Activated CD8-positive, alpha-beta memory T cell treated with anti-CD3 and anti-CD28 coated beads for 1 hour (primary cell): ENCODE measurements around the gene OR51V1.

Experiments used
- DNase-seq, 2 donors: peaks; one replicate each; pipeline ENCODE4 v3.0.0-alpha.2; 2020; ENCODE audit warnings: low read depth in 1 of 2; ENCODE audit errors: extremely low read depth in 1 of 2

OR51V1 gene

DNA sequence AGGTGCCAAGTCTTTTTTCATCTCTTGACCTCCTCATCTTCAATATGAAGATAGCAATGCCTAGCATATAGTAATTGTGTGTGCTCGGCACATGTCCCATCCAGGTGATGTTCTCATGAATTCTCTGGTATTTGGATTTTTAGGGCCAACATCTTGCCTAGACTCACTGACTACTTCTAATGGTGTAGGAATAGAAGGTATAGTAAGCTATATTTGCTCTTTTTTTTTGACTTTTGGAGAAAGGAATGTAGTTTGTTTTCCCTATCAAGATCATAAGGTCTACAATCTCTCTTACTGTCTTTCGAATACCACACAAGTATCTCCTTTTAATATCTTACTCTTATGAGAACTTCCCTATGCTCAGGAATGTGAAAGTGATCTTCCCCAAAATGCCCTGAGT lies 30.6 kb upstream of the OR51V1 start:
- DNase-seq: no peak

DNA sequence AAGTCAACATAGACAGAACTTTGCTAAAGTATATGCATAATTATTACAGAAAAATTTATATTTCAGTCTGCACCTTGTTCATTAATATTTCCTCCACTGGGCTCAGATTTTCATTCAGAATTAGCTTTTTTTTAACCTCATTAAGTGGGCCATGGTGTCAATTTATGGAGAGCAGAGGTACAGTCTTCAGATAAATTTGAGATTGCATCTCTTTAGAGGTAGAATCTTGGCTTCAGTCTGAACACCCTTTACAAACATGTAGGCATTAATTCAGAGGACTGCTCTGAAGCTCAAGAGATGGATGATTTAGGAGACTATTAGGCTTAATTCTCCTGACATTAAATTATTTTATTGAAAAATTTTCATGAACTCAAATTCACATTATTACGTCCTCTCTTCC lies 29.8 kb upstream of the OR51V1 start:
- DNase-seq: no peak

DNA sequence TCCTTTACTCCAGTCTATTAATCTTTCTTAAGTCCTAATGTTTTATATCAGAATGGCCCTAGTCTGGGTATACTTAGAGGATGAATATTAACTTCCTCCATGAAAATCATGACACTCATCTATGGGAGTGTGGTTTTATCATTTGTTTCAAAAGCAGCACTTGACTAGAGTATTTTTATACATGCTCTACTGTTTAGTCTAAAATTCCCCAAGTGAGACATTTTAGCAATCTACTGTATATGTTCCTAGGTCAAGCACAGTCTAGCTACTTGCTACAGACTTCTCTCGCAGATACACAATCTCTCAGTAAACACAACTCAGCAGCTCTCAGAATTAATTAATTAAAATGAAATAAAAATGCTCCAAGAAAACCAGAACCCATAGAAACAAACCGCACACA lies 29.3 kb upstream of the OR51V1 start:
- DNase-seq: no peak

DNA sequence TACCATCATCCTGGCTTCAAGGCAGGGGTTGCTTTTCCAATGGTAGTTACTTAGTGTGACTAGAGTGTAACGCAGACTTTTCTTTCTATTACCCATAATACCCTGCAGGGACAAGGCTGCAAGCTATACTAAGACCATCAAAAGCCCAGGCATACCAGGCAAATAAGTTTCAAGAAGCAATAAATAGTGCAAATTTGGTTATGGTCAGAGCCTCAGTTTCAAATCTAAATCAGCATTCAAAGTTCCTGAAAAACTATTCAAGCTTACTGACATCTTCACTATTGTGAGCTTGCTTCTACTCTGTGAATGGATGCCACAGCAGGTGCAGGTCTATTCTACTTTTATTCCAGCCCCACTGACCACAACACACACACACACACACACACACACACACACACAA lies 28.9 kb upstream of the OR51V1 start:
- no peak for DNase-seq

DNA sequence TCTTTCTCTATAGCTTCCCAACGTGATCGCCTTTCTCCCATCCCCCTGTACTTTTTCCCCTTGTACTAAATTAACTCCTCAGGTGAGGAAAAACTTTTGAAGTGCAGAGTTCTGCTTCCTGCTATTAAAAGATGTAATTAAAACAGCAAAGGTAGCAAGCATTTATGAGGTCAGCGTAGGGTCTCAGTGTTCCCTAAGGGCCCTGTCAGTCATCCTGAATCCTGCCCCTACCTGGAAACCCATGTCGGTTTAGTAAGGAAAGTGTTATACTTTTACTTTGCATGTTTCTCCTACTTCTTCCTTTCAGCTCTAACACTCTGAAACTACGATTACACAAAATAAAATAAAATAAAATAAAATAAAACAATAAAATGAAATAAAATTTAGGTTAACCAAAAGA lies 27.6 kb upstream of the OR51V1 start:
- no peak for DNase-seq

DNA sequence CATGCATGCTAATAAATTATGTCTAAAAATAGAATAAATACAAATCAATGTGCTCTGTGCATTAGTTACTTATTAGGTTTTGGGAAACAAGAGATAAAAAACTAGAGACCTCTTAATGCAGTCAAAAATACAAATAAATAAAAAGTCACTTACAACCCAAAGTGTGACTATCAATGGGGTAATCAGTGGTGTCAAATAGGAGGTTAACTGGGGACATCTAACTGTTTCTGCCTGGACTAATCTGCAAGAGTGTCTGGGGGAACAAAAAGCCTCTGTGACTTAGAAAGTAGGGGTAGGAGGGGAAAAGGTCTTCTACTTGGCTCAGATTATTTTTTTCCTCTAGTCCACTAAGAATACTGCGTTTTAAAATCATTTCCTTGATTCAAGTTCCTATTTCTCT lies 27.2 kb upstream of the OR51V1 start:
- DNase-seq: no peak

DNA sequence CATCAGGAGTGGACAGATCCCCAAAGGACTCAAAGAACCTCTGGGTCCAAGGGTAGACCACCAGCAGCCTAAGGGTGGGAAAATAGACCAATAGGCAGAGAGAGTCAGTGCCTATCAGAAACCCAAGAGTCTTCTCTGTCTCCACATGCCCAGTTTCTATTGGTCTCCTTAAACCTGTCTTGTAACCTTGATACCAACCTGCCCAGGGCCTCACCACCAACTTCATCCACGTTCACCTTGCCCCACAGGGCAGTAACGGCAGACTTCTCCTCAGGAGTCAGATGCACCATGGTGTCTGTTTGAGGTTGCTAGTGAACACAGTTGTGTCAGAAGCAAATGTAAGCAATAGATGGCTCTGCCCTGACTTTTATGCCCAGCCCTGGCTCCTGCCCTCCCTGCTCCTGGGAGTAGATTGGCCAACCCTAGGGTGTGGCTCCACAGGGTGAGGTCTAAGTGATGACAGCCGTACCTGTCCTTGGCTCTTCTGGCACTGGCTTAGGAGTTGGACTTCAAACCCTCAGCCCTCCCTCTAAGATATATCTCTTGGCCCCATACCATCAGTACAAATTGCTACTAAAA lies 26.3 kb upstream of the OR51V1 start, which contains the start of gene HBB:
HBB (minus strand) TSS at position 340 of the 579 bp plus-strand sequence; CDS start at position 290, 50 bp downstream.
- DNase-seq: no peak

DNA sequence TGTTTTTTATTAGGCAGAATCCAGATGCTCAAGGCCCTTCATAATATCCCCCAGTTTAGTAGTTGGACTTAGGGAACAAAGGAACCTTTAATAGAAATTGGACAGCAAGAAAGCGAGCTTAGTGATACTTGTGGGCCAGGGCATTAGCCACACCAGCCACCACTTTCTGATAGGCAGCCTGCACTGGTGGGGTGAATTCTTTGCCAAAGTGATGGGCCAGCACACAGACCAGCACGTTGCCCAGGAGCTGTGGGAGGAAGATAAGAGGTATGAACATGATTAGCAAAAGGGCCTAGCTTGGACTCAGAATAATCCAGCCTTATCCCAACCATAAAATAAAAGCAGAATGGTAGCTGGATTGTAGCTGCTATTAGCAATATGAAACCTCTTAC lies 25.0 kb upstream of the OR51V1 start:
- no peak for DNase-seq

DNA sequence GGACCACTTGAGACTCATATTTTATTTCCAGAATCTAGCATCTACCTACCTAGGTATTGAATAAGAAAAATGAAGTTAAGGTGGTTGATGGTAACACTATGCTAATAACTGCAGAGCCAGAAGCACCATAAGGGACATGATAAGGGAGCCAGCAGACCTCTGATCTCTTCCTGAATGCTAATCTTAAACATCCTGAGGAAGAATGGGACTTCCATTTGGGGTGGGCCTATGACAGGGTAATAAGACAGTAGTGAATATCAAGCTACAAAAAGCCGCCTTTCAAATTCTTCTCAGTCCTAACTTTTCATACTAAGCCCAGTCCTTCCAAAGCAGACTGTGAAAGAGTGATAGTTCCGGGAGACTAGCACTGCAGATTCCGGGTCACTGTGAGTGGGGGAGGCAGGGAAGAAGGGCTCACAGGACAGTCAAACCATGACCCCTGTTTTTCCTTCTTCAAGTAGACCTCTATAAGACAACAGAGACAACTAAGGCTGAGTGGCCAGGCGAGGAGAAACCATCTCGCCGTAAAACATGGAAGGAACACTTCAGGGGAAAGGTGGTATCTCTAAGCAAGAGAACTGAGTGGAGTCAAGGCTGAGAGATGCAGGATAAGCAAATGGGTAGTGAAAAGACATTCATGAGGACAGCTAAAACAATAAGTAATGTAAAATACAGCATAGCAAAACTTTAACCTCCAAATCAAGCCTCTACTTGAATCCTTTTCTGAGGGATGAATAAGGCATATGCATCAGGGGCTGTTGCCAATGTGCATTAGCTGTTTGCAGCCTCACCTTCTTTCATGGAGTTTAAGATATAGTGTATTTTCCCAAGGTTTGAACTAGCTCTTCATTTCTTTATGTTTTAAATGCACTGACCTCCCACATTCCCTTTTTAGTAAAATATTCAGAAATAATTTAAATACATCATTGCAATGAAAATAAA lies 24.3 kb upstream of the OR51V1 start:
- no peak for DNase-seq

DNA sequence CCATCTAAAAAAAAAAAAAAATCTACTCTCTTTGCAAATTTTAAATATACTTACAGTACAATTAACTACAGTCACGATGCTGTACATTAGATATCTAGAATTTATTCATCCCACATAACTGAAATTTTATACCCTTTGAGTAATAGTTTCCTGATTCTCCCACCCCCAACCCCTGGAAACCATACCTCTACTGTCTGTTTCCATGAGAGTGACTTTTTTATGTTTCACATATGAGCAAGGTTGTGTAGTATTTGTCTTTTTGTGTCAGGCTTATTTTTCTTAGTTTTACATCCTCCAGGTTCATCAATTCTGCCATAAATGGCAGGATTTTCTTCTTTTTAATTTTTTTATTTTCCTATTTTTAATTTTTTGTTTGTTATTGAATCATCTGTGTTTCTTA lies 23.2 kb upstream of the OR51V1 start:
- DNase-seq: no peak

DNA sequence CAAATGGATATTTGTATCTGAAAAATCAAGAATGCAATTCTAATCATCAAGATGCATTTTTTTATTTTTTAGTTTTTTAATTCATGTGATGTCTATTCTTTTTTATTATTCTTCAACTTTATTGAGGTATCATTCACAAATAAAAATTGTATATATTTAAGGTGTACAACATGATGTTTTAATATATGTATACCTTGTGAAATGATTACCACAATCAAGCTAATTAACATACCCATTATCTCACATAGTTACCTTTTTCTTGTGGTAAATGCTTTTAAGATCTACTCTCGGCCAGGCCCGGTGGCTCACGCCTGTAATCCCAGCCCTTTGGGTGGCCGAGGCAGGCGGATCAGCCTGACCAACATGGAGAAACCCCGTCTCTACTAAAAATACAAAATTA lies 22.7 kb upstream of the OR51V1 start:
- no peak for DNase-seq

DNA sequence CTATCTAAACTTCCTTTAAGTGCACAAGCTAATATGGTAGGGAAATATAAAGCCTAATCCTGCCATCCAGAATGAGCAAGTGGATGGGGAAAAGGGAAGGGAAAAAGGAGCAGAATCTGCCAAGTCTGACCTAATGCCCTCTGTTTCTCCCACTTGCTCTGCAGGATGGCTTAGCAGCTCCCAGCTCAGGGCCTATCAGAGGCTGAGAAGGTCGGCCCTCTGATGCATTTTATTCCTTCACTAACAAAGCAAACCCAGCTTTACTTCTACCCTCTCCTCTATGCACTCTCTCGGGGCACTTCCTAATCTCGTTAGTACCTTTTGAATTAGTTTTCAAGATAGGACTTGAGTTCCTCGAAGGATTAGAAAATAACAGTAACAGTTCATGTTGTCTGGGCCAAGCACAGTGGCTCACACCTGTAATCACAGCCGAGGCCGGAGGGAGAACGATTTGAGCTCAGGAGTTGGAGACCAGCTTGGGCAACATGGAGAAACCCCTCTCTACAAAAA lies 9.9 kb upstream of the OR51V1 start:
- DNase-seq: no peak

DNA sequence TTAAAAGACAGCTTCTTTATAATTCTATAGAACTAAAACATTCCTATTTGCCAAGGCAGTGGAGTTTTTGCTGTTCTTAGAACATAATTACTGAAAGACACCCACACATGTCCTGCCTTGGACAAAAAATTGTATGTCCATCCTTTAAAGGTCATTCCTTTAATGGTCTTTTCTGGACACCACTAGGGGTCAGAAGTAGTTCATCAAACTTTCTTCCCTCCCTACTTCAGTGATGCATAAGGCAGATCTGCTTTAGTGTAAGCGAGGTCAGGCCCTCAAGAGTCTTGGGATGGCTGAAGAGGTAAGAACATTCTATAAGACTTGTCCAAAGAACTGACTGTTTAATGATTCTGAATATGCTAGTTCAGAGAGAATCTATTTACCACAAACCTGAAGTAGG lies 4.3 kb upstream of the OR51V1 start:
- DNase-seq: no peak

DNA sequence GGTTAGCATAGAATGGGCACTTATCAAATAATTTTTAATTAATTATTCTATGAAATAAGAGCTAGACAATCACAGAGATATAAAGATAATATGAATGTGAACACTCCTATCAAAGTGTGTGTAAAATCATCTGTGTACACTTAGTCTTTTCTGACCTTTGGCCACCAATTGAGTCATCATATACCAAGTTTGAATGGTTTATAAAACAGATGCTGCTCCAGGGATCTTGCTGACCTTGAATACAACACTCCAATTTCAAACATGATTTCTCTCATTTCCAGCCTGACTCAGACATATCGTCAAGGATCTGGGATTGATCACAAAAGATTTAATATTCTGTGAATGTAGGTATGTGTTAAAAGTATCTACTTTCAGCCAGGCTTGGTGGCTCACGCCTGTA lies 2.9 kb upstream of the OR51V1 start:
- DNase-seq: no peak

DNA sequence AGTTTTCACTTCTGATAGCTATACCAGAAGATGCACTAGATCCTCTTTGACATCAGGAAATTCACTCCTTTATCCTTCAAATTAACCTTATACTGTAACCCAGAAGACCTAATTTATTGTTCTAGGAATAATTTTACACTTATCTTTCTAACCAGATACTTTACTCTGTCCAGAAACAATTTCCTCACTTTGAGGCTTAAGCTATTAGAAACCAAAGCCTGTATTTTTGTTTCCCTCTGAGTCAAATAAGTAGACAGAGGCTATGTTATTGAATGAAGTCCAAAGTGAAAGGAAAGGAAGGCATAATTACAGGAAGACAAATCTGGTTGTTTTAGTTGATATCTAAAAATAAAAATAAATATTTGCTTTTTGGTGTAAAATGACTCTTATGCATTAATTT lies 2.2 kb downstream of the OR51V1 start:
- DNase-seq: no peak

DNA sequence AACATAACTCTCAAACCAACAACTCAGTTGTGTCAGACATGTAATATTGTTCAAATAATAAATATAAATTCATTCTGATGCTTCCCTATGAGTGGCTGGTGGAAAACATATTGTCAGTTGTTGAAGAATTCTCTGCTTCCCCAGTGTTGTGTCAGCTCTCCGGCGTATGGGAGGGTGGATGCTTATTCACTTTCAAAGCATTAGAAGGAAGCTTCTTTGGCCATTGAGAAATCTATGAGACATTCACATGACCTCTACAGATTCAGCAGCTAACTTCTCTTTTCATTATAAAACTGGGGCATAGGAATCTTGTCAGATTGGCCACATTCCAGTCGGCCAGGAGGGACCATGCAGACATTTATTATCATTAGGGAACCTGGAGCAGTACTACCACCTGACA lies 2.9 kb downstream of the OR51V1 start:
- DNase-seq: no peak

DNA sequence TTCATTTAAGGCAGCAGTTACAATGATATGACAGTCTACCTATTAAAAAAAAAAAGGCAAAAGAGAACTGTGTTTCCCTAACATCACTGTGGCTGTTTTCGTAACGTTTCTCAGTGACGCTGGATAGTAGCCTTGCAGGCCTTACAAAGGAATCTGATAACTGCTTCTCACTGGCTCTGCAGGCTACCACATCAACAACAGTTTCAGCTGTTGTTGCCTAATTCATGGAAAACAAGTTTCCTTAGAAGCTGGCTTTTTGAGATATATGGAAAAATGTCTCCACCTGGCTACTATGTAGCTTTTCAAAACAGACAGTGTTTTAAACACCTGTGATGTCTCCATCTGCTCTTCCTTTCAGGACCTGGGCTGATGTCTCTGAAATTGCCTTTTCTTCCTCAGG lies 3.8 kb downstream of the OR51V1 start:
- DNase-seq: no peak

DNA sequence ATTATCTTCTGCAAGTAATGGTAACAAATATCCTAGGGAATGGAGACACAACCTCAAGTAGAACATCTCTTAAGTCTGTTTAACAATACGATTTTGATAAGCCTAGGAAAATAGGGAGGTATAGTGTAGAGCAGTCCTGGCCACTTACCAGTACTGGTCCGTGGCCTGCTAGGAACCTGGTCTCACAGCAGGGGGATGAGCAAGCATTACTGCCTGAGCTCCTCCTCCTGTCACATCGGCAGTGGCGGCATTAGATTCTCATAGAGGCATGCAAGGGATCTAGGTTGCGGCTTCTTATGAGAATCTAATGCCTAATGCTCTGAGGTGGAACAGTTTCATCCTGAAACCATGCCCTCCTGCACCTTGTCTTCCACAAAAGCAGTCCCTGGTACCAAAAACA lies 4.4 kb downstream of the OR51V1 start:
- DNase-seq: no peak

DNA sequence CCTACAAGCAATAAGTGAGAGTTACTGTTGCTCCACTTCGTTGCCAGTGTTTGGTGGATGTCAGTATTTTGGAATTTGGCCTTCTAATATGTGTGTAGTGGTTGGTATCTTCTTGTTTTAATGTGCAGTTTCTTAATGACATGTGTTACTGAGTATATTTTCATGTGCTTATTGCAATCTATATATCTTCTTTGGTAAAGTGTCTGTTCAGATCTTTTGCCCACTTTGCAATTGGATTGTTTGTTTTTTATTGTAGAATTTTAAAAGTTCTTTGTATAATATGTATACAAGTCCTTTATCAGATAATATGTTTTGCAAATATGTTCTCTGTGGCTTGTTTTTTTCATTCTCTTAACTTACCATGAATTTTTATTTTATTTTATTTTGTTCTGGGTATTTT lies 7.7 kb downstream of the OR51V1 start:
- DNase-seq: no peak

DNA sequence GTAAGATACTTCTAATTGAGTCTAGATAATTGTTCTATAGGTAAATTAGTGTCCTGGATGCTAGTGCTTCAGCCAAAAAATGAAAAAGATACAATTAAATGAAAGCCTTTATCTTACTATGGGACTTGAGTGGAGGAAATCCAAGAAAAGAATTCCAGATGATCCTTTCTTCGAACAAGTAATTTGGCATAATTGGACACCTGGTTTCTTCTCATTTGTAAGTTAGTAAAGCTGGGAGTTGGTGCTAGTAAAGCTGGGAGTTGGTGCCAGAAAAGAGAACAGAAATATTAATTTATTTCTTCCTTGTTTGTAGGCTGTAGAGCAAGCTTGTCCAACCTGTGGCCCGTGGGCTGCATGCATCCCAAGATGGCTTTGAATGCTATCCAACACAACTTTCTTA lies 12.3 kb downstream of the OR51V1 start:
- no peak for DNase-seq

DNA sequence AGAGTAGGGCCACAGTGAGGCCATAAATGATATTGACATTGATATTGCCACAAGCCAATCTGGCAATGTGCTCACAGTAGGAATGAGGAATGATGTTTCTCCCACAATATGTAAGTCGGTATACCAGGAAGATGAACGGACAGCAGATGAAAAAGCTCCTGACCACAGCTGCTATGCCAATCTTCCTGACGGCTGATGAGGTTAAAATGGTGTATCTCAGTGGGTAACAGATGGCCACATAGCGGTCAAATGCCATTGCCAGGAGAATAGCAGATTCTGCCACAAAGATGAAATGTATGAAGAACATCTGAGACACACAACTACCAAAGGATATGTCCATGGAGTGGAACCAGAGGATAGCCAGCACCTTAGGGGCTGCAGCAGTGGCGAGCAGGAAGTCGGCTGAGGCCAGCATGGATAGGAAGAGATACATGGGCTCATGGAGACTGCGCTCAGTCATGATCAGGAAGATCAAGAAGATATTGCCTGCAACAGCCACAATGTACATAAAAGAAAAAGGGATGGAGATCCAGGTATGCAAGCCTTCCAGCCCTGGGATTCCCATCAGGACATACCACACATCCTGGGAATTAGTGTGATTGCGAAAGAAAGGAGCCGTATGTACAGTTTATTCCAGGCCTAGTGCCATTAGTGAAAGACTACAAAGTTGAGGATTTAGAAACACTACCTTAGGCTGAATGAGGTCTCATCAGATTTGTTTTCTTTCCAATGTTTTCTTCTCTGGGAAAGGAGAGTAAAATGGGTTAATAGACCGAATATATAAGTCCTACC lies 22.2 kb downstream of the OR51V1 start:
- no peak for DNase-seq

DNA sequence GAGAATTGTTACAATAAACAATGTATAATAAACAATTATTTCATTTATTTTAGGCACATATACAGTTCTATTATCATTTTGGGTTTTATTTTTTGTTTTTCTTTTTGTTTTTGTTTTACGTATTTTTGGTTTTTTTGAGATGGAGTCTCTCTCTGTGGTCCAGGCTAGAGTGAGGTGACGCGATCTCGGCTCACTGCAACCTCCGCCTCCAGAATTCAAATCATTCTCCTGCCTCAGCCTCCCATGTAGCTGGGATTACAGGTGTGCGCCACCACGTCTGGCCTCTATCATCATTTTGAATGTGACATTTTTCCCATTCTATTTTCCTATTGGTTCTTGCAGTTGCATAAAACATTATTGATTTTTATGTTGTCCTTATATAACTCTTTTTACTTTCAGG lies 25.5 kb downstream of the OR51V1 start:
- no peak for DNase-seq
